GM23338 (cell line): Measurements from ENCODE around the gene ABCA5.

Experiments used
- EZH2 ChIP-seq: fragments of 200-600 bp; sonication (generic); IDR thresholded peaks from one replicate; pipeline ENCODE4 v1.8.0; 2017; ENCODE audit warnings: antibody characterized with exemption, mild to moderate bottlenecking, low read depth; ENCODE audit not compliant: unreplicated experiment
- TF ChIP-seq, protein P1 (sequence below), 2 experiments: fragments of 200-600 bp in 1 of 2; sonication (generic) in 1 of 2; conservative IDR thresholded peaks; 2 replicates each; pipeline versions ENCODE4 v1.5.1 to v1.6.1; 2016 to 2017; ENCODE audit warnings: antibody characterized with exemption in 2 of 2, low read depth in 2 of 2, mild to moderate bottlenecking in 2 of 2, moderate library complexity in 1 of 2

DNA sequence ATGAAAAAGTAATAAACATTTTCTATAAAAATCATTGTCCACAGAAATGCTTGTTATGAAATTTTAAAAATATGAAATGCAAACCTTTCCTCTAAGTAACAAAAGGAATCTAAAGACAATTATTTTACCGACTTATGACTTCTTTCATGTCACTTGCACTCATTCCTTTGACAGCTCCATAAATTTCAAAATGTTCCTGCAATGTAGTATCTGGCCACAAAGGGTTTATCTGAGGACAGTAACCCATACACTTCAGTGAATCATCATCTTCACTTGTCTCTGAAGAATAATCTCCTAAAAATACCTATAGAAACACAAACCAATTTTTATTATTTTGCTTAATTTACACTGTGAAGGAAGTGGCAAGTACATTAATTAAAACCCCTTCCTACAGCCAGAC lies 72.7 kb downstream of the ABCA5 start:
- TF ChIP-seq, protein P1, sequence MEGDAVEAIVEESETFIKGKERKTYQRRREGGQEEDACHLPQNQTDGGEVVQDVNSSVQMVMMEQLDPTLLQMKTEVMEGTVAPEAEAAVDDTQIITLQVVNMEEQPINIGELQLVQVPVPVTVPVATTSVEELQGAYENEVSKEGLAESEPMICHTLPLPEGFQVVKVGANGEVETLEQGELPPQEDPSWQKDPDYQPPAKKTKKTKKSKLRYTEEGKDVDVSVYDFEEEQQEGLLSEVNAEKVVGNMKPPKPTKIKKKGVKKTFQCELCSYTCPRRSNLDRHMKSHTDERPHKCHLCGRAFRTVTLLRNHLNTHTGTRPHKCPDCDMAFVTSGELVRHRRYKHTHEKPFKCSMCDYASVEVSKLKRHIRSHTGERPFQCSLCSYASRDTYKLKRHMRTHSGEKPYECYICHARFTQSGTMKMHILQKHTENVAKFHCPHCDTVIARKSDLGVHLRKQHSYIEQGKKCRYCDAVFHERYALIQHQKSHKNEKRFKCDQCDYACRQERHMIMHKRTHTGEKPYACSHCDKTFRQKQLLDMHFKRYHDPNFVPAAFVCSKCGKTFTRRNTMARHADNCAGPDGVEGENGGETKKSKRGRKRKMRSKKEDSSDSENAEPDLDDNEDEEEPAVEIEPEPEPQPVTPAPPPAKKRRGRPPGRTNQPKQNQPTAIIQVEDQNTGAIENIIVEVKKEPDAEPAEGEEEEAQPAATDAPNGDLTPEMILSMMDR (conservative IDR thresholded peaks at IDR 0.05; ENCODE audit: low read depth in 2 of 2): no peak
- TF ChIP-seq EZH2: no peak
